H1 (cell line): ENCODE measurements around the gene DOC2A.

ENCODE experiments used
- CTCF ChIP-seq, 3 experiments: IDR thresholded peaks; 1 replicate in 2 of 3; 2 replicates in 1 of 3; pipeline versions ENCODE4 v1.5.1 to v1.6.1; 2011; ENCODE audit warnings: low read length in 3 of 3, mild to moderate bottlenecking in 3 of 3, inconsistent platforms in 2 of 3, low read depth in 1 of 3, moderate library complexity in 1 of 3; ENCODE audit not compliant: insufficient read depth in 1 of 3; ENCODE audit errors: control extremely low read depth in 1 of 3
- EZH2 ChIP-seq: fragments of 200-600 bp; sonication (generic); IDR thresholded peaks from 2 replicates; pipeline ENCODE4 v1.7.1; 2012; ENCODE audit warnings: low read depth, mild to moderate bottlenecking, moderate library complexity, low read length, inconsistent platforms; ENCODE audit not compliant: severe bottlenecking
- MAX ChIP-seq: IDR thresholded peaks from 2 replicates; pipeline ENCODE4 v1.6.1; 2012; ENCODE audit warnings: inconsistent platforms
- POLR2A ChIP-seq, 2 experiments: IDR thresholded peaks; 1 replicate in 1 of 2; 2 replicates in 1 of 2; pipeline ENCODE4 v1.6.1; 2011; ENCODE audit warnings: low read depth in 2 of 2, low read length in 2 of 2, mild to moderate bottlenecking in 2 of 2; ENCODE audit errors: control extremely low read depth in 1 of 2

- no peak for TF ChIP-seq MAX
- no peak for TF ChIP-seq EZH2
- no peak for TF ChIP-seq POLR2A (IDR thresholded peaks at IDR 0.05; ENCODE audit: control extremely low read depth in 1 of 2, low read depth in 2 of 2, low read length in 2 of 2)
- no peak for TF ChIP-seq CTCF (IDR thresholded peaks at IDR 0.05; ENCODE audit: control extremely low read depth in 1 of 3, insufficient read depth in 1 of 3, low read depth in 1 of 3, low read length in 3 of 3)
Observed at GRCh38 chr16:30046588-30046987, 35.8 kb upstream of the DOC2A start.
